ENCODE measurements around the gene CCDC178. TPM values are rescaled to one million over a fixed set of nuclear protein-coding genes. Genes with fewer than 3 reads are reported as not detected.
A peak's percentile ranks its signal among the peaks of the same experiment; 100 is the strongest.
"Not testable (repeated sequence)": the region's sequence is repeated elsewhere in the genome, so short reads cannot be mapped to it uniquely, and the experiment has no call there.

Gene CCDC178
- total and polyA plus RNA-seq, 2 donors (not counting 3 experiments of a cell fraction or from before 2014, with no cell fraction given), result 0.80 to 1.6 TPM

GRCh38 chr18:33152376-33152775 is 288.1 kb downstream of the CCDC178 start:
- no peak for TF ChIP-seq POLR2AphosphoS5 (IDR thresholded peaks at IDR 0.05; ENCODE audit: insufficient read depth, low read depth, low read length)
- TF ChIP-seq CTCF (IDR thresholded peaks at IDR 0.05; ENCODE audit: extremely low read depth in 1 of 2, insufficient read depth in 1 of 2, low read depth in 1 of 2, low read length in 2 of 2), result no peak
- TF ChIP-seq POLR2A (IDR thresholded peaks at IDR 0.05; ENCODE audit: low read depth, low read length), result no peak
- TF ChIP-seq FOS (IDR thresholded peaks at IDR 0.05; ENCODE audit: borderline replicate concordance, insufficient read depth, low read length), result no peak
- TF ChIP-seq EZH2 (IDR thresholded peaks at IDR 0.05; ENCODE audit: borderline replicate concordance, low read depth, low read length, severe bottlenecking), result no peak
- no peak for TF ChIP-seq JUN (IDR thresholded peaks at IDR 0.05; ENCODE audit: borderline replicate concordance, insufficient read depth, insufficient read length, low read depth)
- no peak for TF ChIP-seq MAX (IDR thresholded peaks at IDR 0.05; ENCODE audit: insufficient read depth, insufficient read length)
- no peak for TF ChIP-seq MYC (IDR thresholded peaks at IDR 0.05; ENCODE audit: low read depth, low read length)
- TF ChIP-seq GATA2 (IDR thresholded peaks at IDR 0.05; ENCODE audit: insufficient read depth, insufficient read length, low read depth, low read length), result no peak
- FAIRE-seq, result no peak
- BruUV-seq (replicated peaks), result no TSS peak

GRCh38 chr18:33147811-33148210 is 292.7 kb downstream of the CCDC178 start:
- H3K79me2 ChIP-seq (ENCODE audit: control insufficient read depth, insufficient read depth, low read length); H4K20me1 ChIP-seq (replicated peaks; ENCODE audit: control insufficient read depth, extremely low read depth, insufficient read depth, low read length); FAIRE-seq; POLR2A ChIA-PET; H3K27ac ChIP-seq (ENCODE audit: insufficient read depth, low read depth, low read length); DNase-seq (ENCODE audit: low read depth, low spot score); H3K9me1 ChIP-seq (replicated peaks; ENCODE audit: control insufficient read depth, extremely low read depth, insufficient read depth, low read length); dilution Hi-C loops (cut with MboI; ENCODE audit: extremely low pct_ligation_motif_present, low sequenced_read_pairs); CTCF ChIA-PET; intact Hi-C loops (cut with micrococcal nuclease); H3K4me2 ChIP-seq (ENCODE audit: insufficient read depth, low read length); H3K4me1 ChIP-seq (ENCODE audit: control insufficient read depth, extremely low read depth, insufficient read depth, low read length); H3K4me3 ChIP-seq (replicated peaks in 1 of 3; ENCODE audit: insufficient read depth in 1 of 3, low read depth in 1 of 3, low read length in 3 of 3); H3K9ac ChIP-seq (replicated peaks; ENCODE audit: extremely low read depth, insufficient read depth, low read length); H2AFZ ChIP-seq (ENCODE audit: low read depth, low read length); BruUV-seq (replicated peaks); H3K27me3 ChIP-seq (ENCODE audit: control insufficient read depth in 2 of 2, insufficient read depth in 2 of 2, low read length in 2 of 2); H3K36me3 ChIP-seq (ENCODE audit: control insufficient read depth in 2 of 2, extremely low read depth in 1 of 2, insufficient read depth in 2 of 2, low read length in 2 of 2); H3K9me3 ChIP-seq (replicated peaks; ENCODE audit: control insufficient read depth, insufficient read depth, low read length): not testable (repeated sequence)

More at GRCh38 chr18:33152376-33152775, 288.1 kb downstream of the CCDC178 start:
- DNase-seq (ENCODE audit: low read depth, low spot score), result no peak
- no peak overlapping the region for H3K9ac ChIP-seq (replicated peaks; ENCODE audit: extremely low read depth, insufficient read depth, low read length)
- dilution Hi-C loops (cut with MboI; ENCODE audit: extremely low pct_ligation_motif_present, low sequenced_read_pairs) (no loop called here), intact Hi-C loops (cut with micrococcal nuclease) (no loop called here)
- H3K4me3 ChIP-seq (replicated peaks in 1 of 3; ENCODE audit: insufficient read depth in 1 of 3, low read depth in 1 of 3, low read length in 3 of 3), result no peak overlapping the region
- peak overlapping the region; percentile 37 for H2AFZ ChIP-seq (ENCODE audit: low read depth, low read length)
- H3K4me1 ChIP-seq (ENCODE audit: control insufficient read depth, extremely low read depth, insufficient read depth, low read length), result no peaks in the 10 kb centered on the region
- no peak overlapping the region for H3K4me2 ChIP-seq (ENCODE audit: insufficient read depth, low read length)
- H3K79me2 ChIP-seq (ENCODE audit: control insufficient read depth, insufficient read depth, low read length), result no peaks in the 10 kb centered on the region
- H3K36me3 ChIP-seq (ENCODE audit: control insufficient read depth in 2 of 2, extremely low read depth in 1 of 2, insufficient read depth in 2 of 2, low read length in 2 of 2), result no peaks in the 10 kb centered on the region
- H3K9me3 ChIP-seq (replicated peaks; ENCODE audit: control insufficient read depth, insufficient read depth, low read length), result no peaks in the 10 kb centered on the region
- no peak overlapping the region for H3K27ac ChIP-seq (ENCODE audit: insufficient read depth, low read depth, low read length)
- H3K27me3 ChIP-seq (ENCODE audit: control insufficient read depth in 2 of 2, insufficient read depth in 2 of 2, low read length in 2 of 2), result no peaks in the 10 kb centered on the region
- H4K20me1 ChIP-seq (replicated peaks; ENCODE audit: control insufficient read depth, extremely low read depth, insufficient read depth, low read length), result no peaks in the 10 kb centered on the region
- CTCF ChIA-PET, result no interaction called here
- POLR2A ChIA-PET, result no interaction called here
- no peaks in the 10 kb centered on the region for H3K9me1 ChIP-seq (replicated peaks; ENCODE audit: control insufficient read depth, extremely low read depth, insufficient read depth, low read length)
